HT-29 (cell line): ENCODE measurements around the gene NLRP14. TPM values are rescaled to one million over a fixed set of nuclear protein-coding genes. Genes with fewer than 3 reads are reported as not detected.

ENCODE experiments used
- DNase-seq: peaks from one replicate; pipeline ENCODE4 v3.0.0-alpha.2; 2015; ENCODE audit warnings: low spot score
- total RNA-seq: library from RNA; depleted of rRNA; stranded (reverse); fragments of >200 nt; shearing (Covaris generic); gene quantifications from 2 replicates; pipeline ENCODE4 v1.2.3, GENCODE V29; 2014; rRNA removed

NLRP14 gene
- total RNA-seq, 1 experiment from 2014 or later: not detected

- no peak for DNase-seq
Observed at GRCh38 chr11:7050191-7050590, 29.9 kb downstream of the NLRP14 start.

DNA sequence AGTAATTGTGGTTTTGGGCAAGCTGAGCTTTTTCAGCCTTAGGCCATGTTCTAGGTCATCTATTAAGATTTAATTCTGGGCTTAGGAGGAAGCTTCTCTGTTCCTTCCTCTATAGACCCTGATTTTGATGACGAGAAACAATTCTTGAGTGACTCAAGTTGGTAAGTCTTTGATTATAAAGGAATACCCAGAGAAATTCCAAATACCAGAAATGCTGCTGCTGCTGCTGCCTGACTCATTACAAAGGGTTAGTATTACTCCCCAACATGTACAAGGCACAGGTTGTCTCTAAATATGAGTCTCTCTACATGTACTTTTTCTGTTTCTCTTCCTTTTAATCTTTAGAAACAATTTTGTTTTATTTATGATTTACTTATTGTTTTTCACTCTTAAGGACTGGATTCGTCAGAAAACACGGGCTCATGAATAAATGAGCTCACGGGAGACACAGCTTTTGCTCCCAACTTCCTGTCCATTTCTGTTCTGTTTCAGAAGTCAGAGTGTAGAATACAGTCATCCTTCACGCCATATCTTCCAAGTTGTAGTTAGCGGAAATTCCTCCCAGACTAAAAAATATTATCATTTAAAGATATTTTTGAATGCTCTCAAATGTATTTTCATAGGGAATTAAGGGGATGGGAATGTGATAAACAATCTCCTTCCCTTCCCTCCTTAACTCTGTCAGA, 36.7 kb downstream of the NLRP14 start:
- no peak for DNase-seq

DNA sequence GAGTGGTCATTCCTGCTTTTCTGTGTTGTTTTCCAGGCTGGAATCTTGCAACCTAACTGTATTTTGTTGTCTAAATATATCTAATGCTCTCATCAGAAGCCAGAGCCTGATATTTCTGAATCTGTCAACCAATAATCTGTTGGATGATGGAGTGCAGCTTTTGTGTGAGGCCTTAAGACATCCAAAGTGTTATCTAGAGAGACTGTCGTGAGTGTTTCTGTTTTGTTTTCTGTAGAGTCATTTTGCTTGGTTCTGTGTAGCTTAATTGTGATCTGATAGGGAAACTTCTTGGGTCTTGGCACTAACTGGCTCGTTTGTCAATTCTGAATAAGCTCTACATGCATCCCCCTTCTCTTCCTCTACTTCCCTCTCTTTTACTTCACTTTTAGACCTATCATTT, 37.4 kb downstream of the NLRP14 start:
- DNase-seq: no peak

DNA sequence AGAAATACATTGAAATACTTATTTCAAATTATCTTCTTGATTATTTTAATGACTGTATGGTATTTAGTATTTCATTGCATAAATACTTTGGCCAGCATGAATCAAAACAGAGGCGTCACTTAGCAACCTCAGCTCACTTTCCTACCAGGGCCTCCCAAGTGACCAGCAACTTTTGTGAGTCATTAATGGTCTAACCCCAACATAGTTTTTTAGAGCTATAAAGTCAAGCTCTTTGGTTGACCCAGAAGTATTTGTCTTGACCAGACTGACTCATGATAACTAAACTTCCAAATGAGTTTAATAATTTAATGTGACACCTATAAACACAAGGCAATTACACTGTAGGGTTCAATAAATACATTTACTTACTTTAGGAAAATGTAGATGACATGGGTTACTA, 40.6 kb downstream of the NLRP14 start:
- DNase-seq: peak; percentile 26

DNA sequence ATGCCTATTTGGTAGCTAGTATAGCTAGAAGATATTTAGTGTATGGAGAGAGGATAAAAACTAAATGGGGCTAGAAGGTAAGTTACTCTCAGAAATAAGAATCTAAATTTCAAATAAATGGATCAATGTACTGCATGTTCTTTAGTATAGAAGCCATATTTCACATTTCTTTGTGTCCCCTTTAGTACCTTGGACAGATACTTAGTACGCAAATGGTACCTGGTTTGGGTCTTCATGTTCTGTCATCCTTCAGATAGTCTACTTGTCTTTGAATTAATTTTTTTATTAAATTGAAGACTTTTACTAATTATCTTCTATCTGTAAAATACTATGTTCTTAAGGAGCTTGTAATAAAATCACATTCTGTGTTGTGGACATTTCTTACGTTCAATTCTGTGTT, 42.3 kb downstream of the NLRP14 start:
- DNase-seq: no peak

DNA sequence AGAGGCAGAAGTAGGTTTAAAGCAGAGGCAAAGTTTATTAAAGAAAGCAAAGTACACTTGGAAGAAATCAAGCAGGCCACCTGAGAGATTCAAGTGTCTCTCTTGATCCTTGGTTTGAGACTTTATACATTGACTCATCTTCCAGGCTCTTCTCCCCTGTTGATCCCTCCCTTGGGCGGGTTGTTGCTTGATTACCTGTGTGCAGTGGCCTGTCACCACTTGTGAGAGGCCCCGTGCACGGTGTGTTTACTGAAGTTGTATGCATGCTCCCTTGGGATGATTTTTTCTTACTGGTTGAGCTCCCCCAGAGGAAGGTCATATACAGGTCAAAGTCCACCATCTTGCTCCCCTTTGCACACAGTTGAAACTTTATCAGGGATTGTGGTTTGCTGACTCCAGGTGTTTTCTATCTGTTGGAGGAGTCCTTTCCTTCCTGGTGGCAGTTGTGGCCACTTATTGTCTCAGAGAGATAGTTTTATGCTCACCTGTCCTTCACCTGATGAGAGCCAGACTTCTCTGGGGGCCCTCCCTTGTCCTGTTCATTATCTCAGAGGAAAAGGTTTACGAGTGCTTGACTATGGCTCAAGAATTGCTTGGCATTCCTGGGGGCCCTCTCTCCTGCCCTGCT, 52.2 kb downstream of the NLRP14 start:
- DNase-seq: no peak

- no peak for DNase-seq
Observed at GRCh38 chr11:7077101-7077500, 56.8 kb downstream of the NLRP14 start.

DNA sequence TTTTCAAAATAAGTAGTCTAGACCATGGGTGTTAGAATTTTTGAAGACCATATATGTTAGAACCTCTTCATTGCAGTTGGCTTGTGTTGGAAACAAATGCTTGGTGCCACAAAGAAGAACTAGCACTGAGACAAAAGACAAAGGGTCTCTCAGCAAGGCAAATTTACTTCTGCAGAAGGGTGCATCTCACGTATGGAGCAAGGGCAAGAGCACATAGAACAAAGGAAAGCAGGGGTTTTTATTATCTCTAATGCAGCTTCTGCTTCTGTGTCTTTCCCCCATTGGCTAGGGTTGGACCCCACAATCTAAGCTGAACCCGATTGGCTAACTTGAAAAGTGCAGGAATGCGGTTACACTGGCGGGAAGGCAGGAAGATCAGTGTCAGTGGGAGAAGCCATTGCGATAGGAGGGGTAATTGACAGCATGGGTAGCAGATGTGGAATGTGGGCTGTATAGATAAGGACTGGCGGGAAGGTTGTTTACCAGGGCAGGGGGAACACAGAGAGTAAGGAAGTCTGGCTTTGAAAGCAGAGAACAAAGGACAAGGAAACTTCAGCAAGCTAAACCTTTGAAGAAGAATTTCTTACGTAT, 59.4 kb downstream of the NLRP14 start:
- no peak for DNase-seq

DNA sequence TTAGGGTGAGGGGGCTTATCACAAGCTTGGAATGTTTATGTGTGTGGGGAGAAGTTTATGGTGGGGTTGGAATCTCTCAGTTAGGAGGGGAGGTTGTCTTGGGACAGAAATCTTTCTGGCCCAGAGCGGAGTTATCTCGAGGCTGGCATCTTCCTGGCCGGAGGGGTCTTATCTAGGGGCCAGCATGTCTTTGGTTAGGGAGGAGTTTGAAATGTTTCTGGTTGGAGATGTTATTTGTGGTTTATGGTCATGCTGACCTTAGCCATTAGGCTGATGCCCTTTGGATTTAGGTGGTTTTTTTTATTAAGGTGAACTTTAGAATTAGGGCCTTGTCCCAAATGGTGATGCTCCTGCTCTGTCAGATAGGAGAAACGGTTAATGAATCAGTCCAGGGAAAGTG, 60.6 kb downstream of the NLRP14 start:
- DNase-seq: no peak

GRCh38 chr11:7081441-7081840, 61.2 kb downstream of the NLRP14 start:
- DNase-seq: no peak

DNA sequence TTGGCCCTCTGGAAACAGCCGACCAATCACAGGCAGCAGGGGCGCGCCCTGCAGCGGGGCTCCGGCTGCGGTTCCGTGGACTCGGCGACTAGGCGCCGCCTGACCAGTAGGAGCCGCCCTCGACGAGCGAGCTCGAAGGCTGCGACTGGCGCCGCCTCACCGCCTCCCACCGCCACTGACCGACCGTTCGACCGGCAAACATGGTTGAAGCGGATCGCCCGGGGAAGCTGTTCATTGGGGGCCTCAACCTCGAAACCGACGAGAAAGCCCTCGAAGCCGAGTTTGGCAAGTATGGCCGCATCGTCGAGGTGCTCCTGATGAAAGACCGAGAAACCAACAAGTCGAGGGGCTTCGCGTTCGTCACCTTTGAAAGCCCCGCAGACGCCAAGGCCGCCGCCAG, 68.6 kb downstream of the NLRP14 start, which contains the start of gene RBMXL2:
RBMXL2 (plus strand) TSS at position 78 of the 400 bp plus-strand sequence; CDS start at position 201, 123 bp downstream.
- no peak for DNase-seq

- DNase-seq: no peak
Observed at GRCh38 chr11:7089328-7090251, 69.3 kb downstream of the NLRP14 start.

DNA sequence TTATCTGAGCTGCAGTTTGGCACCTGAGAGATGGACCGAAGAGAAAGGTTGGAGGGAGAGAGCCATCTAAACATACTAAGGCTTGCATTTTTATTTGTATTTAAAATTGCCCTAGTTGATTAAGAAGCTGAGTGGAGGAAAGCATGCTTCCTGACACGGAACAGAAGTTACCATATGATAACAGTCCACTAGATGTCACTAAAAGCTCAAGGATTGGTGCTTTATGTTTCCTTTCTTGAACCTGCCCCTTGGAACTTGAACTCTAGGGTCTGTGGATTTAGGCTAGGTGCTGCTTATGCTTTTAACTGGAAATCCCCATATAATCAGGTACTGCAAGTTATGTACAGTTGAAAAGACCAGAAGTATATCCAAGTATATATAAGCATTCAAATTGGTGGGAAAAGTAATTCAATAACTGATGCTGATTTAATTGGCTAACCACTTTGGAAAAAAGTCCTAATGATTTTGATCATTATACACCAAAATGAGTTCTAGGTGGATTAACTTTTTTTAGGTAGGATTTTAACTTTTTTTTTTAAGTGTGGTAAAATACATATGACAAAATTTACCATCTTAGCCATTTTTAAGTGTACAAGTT, 78.1 kb downstream of the NLRP14 start:
- peak; percentile 85 for DNase-seq

DNA sequence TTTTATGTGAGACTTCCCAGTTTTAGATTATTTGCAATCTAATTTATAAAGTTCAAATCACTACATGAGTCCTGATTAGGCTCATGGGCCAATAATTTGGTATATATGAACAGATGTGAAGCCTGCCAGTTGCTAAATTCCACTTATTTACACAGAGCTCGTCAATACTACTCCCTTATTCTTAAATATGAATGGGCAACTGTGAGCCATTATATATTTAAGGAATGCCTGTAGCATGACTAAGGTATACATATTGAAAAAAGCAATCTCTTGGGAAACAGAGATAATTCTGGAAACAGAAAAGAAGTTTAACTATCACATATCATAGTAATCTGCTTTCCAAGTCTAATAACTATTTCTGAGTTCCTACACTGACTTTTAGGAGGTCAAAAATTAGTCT, 95.5 kb downstream of the NLRP14 start:
- no peak for DNase-seq

DNA sequence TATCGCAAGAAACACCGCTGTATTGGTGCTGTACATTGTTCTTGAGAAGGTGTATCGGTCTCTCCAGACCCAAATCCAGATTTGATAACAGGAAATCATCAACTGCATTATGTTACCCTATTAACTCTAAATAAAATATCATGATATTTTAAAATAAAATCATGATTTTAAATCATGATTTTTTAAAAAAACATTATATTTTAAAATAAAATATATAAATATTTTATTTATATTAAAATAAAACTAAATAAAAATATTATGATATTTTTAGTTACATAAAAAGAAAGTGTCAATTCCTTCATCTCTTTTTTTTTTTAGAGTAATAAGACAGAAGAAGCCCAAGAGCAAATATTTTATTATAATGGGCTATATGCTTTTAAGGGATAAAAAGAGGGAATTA, 96.1 kb downstream of the NLRP14 start:
- DNase-seq: no peak

Other genes with a start within 250 kb of the NLRP14 start
- gene OR2AG2, start 248.5 kb upstream of the NLRP14 start, total RNA-seq: 0.15 and 0.16 TPM in 2 replicates
- gene OR2AG1, start 237.5 kb upstream of the NLRP14 start, total RNA-seq: not detected in 2 replicates
- 0.08 and 0.23 TPM in 2 replicates for gene OR6A2, start 220.8 kb upstream of the NLRP14 start, total RNA-seq
- gene OR10A5, start 174.8 kb upstream of the NLRP14 start, total RNA-seq: not detected in 2 replicates
- not detected in 2 replicates for gene OR10A2, start 157.4 kb upstream of the NLRP14 start, total RNA-seq
- gene OR10A4, start 143.9 kb upstream of the NLRP14 start, total RNA-seq: not detected in 2 replicates
- gene OR2D2, start 128.0 kb upstream of the NLRP14 start, total RNA-seq: 0.37 TPM in 1 of 2 replicates, not detected in the other
- not detected in 2 replicates for gene OR2D3, start 99.5 kb upstream of the NLRP14 start, total RNA-seq
- gene ZNF215, start 94.1 kb upstream of the NLRP14 start, total RNA-seq: 4.6 and 5.2 TPM in 2 replicates
- gene ZNF214, start 133 bp upstream of the NLRP14 start, total RNA-seq: 1.8 and 2.5 TPM in 2 replicates
- 0.05 TPM in 1 of 2 replicates, not detected in the other for gene RBMXL2, start 68.5 kb downstream of the NLRP14 start, total RNA-seq
- gene SYT9, start 231.4 kb downstream of the NLRP14 start, total RNA-seq: not detected in 2 replicates